ENCODE data around the gene ACTR2.
"Not testable (repeated sequence)": the region's sequence is repeated elsewhere in the genome, so short reads cannot be mapped to it uniquely, and the experiment has no call there.

The ACTR2 gene

GRCh38 chr2:65227456-65228262 lies at the start of gene ACTR2:
ACTR2 (plus strand) TSS chr2:65227831; CDS start chr2:65227910, 79 bp downstream.
- peak; percentile 85 to 89 for DNase-seq (ENCODE audit: low read depth in 2 of 2)

GRCh38 chr2:65182570-65182969 lies 45.1 kb upstream of the ACTR2 start:
- DNase-seq (ENCODE audit: low read depth in 2 of 2), result no peak

- DNase-seq (ENCODE audit: low read depth in 2 of 2), result not testable (repeated sequence)
Observed at GRCh38 chr2:65183406-65183805, 44.2 kb upstream of the ACTR2 start.

- no peak for DNase-seq (ENCODE audit: low read depth in 2 of 2)
Observed at GRCh38 chr2:65185012-65185411, 42.6 kb upstream of the ACTR2 start.

GRCh38 chr2:65186093-65186868 lies 41.4 kb upstream of the ACTR2 start:
- DNase-seq (ENCODE audit: low read depth in 2 of 2), result no peak

- DNase-seq (ENCODE audit: low read depth in 2 of 2), result peak; percentile 38 to 53
Observed at GRCh38 chr2:65186872-65187851, 40.5 kb upstream of the ACTR2 start.

GRCh38 chr2:65193446-65193845 lies 34.2 kb upstream of the ACTR2 start:
- no peak for DNase-seq (ENCODE audit: low read depth in 2 of 2)

GRCh38 chr2:65198737-65199136 lies 28.9 kb upstream of the ACTR2 start:
- no peak for DNase-seq (ENCODE audit: low read depth in 2 of 2)

- no peak for DNase-seq (ENCODE audit: low read depth in 2 of 2)
Observed at GRCh38 chr2:65199166-65199565, 28.5 kb upstream of the ACTR2 start.

GRCh38 chr2:65199891-65200290 lies 27.7 kb upstream of the ACTR2 start:
- DNase-seq (ENCODE audit: low read depth in 2 of 2), result no peak

- DNase-seq (ENCODE audit: low read depth in 2 of 2), result no peak
Observed at GRCh38 chr2:65204461-65205210, 23.0 kb upstream of the ACTR2 start.

- no peak for DNase-seq (ENCODE audit: low read depth in 2 of 2)
Observed at GRCh38 chr2:65212115-65212514, 15.5 kb upstream of the ACTR2 start.

GRCh38 chr2:65212619-65213018 lies 15.0 kb upstream of the ACTR2 start:
- DNase-seq (ENCODE audit: low read depth in 2 of 2), result no peak

GRCh38 chr2:65213035-65213434 lies 14.6 kb upstream of the ACTR2 start:
- no peak for DNase-seq (ENCODE audit: low read depth in 2 of 2)

GRCh38 chr2:65214361-65214760 lies 13.3 kb upstream of the ACTR2 start:
- DNase-seq (ENCODE audit: low read depth in 2 of 2), result no peak

- DNase-seq (ENCODE audit: low read depth in 2 of 2), result no peak
Observed at GRCh38 chr2:65214843-65215242, 12.8 kb upstream of the ACTR2 start.

- no peak for DNase-seq (ENCODE audit: low read depth in 2 of 2)
Observed at GRCh38 chr2:65215946-65216345, 11.7 kb upstream of the ACTR2 start.

GRCh38 chr2:65220432-65221131 lies 7.0 kb upstream of the ACTR2 start:
- DNase-seq (ENCODE audit: low read depth in 2 of 2), result no peak

GRCh38 chr2:65221275-65221674 lies 6.4 kb upstream of the ACTR2 start:
- not testable (repeated sequence) for DNase-seq (ENCODE audit: low read depth in 2 of 2)

- peak in 1 of 2 donors; percentile 10 for DNase-seq (ENCODE audit: low read depth in 2 of 2)
Observed at GRCh38 chr2:65227020-65227455, 593 bp upstream of the ACTR2 start.
